ENCODE data around the gene SRGAP3.

The SRGAP3 gene

DNA sequence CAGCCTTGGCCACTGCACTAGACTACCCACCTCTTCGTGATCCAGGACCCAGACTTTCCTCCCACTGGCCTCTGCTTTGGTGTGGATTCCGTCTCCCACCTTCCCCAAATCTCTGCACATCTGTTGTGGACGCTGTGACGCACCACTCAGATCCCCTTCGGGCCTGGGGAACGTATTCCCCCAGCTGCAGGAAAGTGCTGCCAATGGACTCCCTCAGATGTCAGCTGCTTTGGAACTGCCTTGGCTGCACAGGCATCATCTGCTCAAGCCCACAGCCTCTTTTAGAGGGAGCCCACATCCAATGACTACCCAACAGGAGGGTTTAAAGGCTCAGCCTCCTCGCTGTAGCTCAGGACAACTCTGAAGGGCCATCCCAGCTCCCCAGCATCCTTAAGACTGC, 152.0 kb downstream of the SRGAP3 start:
- H3K27me3 ChIP-seq (ENCODE audit: low read depth, low read length): peaks cover 16% of the 10 kb centered on the region
- H3K4me2 ChIP-seq (ENCODE audit: low read length): no peak overlapping the region
- TF ChIP-seq EZH2phosphoT487 (IDR thresholded peaks at IDR 0.05; ENCODE audit: low read depth): no peak
- TF ChIP-seq, protein P1, sequence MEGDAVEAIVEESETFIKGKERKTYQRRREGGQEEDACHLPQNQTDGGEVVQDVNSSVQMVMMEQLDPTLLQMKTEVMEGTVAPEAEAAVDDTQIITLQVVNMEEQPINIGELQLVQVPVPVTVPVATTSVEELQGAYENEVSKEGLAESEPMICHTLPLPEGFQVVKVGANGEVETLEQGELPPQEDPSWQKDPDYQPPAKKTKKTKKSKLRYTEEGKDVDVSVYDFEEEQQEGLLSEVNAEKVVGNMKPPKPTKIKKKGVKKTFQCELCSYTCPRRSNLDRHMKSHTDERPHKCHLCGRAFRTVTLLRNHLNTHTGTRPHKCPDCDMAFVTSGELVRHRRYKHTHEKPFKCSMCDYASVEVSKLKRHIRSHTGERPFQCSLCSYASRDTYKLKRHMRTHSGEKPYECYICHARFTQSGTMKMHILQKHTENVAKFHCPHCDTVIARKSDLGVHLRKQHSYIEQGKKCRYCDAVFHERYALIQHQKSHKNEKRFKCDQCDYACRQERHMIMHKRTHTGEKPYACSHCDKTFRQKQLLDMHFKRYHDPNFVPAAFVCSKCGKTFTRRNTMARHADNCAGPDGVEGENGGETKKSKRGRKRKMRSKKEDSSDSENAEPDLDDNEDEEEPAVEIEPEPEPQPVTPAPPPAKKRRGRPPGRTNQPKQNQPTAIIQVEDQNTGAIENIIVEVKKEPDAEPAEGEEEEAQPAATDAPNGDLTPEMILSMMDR (IDR thresholded peaks at IDR 0.05; ENCODE audit: low read depth, low read length): no peak
- no peak overlapping the region for H3K9ac ChIP-seq (ENCODE audit: low read length)
- H4K20me1 ChIP-seq (ENCODE audit: insufficient read depth, low read length): no peaks in the 10 kb centered on the region
- no peak overlapping the region for H3K27ac ChIP-seq (ENCODE audit: low read length)
- no peaks in the 10 kb centered on the region for H3K79me2 ChIP-seq (ENCODE audit: low read length)
- H2AFZ ChIP-seq (ENCODE audit: low read depth, low read length): no peak overlapping the region
- H3K9me3 ChIP-seq (ENCODE audit: insufficient read depth, low read length): no peaks in the 10 kb centered on the region
- no peak overlapping the region for H3K4me3 ChIP-seq (ENCODE audit: low read length)
- no peaks in the 10 kb centered on the region for H3K36me3 ChIP-seq (replicated peaks; ENCODE audit: low read depth, low read length)
- peaks cover 16% of the 10 kb centered on the region for H3K4me1 ChIP-seq (ENCODE audit: low read length)

DNA sequence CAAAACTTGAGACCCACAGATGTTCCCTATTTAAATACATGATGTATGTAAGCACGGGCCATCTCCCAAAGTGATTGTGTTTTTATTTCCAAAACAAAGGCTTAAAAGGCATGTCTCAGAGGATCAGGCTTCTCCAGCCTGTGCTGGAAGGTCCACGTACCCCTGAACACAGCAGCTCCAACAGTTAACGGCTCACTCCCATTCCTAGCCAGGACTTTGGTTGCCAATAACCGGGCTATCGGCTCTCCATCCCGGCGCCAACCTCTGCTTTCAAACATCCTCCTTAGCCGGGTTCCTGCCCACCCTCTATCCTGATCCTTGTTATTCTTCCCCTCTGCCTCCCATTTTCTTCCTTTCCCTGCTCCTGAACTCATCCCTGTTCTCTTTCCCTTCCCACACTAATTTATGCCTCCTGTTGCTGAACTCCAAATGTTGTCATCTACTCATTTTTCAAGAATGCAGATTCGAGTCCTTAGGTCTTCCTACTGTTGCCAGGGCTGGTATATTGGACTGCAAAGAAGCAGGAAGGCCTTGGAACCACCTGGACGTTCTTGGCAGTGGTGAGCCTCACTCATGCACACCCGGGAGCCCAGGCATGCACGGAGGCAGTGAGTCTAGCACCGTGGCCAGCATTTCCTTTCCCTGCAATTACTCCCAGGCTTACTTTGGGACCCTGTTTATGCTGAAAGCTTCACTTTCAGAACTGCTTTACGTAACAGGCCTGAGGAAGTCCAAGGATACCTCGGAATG, 157.8 kb downstream of the SRGAP3 start:
- Histone ChIP-seq H3K79me2 (ENCODE audit: low read length) (no peaks in the 10 kb centered on the region), H3K4me2 (ENCODE audit: low read length) (no peak overlapping the region), H3K27ac (ENCODE audit: low read length) (no peak overlapping the region), H3K27me3 (ENCODE audit: low read depth, low read length) (no peaks in the 10 kb centered on the region; the same call in 1 of the 2 replicates), H3K9me3 (ENCODE audit: insufficient read depth, low read length) (no peaks in the 10 kb centered on the region), H2AFZ (ENCODE audit: low read depth, low read length) (no peak overlapping the region), H4K20me1 (ENCODE audit: insufficient read depth, low read length) (no peaks in the 10 kb centered on the region; the same call in 1 of the 2 replicates), H3K4me1 (ENCODE audit: low read length) (no peaks in the 10 kb centered on the region; the same call in 1 of the 2 replicates), H3K4me3 (ENCODE audit: low read length) (no peak overlapping the region), H3K9ac (ENCODE audit: low read length) (no peak overlapping the region), H3K36me3 (replicated peaks; ENCODE audit: low read depth, low read length) (no peaks in the 10 kb centered on the region)
- TF ChIP-seq, protein P1 (IDR thresholded peaks at IDR 0.05; ENCODE audit: low read depth, low read length): no peak
- TF ChIP-seq EZH2phosphoT487 (IDR thresholded peaks at IDR 0.05; ENCODE audit: low read depth): no peak

DNA sequence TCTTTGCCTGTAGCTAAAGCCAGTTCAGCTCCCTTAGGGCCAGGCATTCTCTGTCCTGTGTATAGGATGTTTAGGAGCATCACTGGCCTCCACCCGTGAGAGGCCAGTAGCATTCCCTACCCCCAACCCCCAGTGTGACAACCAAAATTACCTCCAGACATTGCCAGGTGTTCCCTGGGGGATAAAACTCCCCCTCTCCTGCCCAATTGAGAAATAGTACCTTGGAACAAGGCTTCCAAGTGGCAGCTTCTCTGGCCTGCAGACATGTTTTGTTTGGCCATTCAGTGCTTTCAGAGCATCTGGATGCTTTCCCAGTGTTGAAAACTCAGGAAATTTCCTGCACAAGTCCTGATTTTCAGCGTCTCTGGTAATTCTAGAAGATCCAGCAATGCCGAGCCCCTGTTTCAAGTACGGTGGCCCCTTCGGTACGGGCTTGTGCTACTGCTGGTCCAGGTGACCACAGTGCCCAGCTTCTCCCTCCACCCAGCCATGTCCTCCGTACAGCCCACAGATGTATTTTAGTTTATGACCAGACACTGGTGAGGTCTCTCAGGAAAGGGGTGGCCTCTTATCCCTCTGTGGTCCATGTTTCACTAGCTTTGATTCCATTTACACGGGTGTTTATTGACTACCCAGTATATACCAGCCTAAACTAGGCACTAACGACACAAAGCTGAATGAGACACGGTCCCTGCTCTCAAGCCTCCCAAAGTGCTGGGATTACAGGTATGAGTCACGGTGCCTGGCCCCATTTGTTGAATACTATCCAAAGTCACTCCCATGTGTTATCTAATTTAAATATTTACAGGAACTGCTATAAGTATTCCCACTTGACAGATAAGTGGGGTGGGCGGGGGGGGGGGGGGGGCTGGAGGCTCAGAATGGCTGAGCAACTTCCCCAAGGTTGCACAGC, 160.7 kb downstream of the SRGAP3 start:
- H3K9ac ChIP-seq (ENCODE audit: low read length): no peak overlapping the region
- H4K20me1 ChIP-seq (ENCODE audit: insufficient read depth, low read length): no peaks in the 10 kb centered on the region; the same call in 1 of the 2 replicates
- no peak overlapping the region for H3K4me2 ChIP-seq (ENCODE audit: low read length)
- TF ChIP-seq, protein P1 (IDR thresholded peaks at IDR 0.05; ENCODE audit: low read depth, low read length): no peak
- no peak for TF ChIP-seq EZH2phosphoT487 (IDR thresholded peaks at IDR 0.05; ENCODE audit: low read depth)
- H3K4me3 ChIP-seq (ENCODE audit: low read length): no peak overlapping the region
- no peaks in the 10 kb centered on the region for H3K36me3 ChIP-seq (replicated peaks; ENCODE audit: low read depth, low read length)
- no peak overlapping the region for H3K27ac ChIP-seq (ENCODE audit: low read length)
- no peaks in the 10 kb centered on the region for H3K79me2 ChIP-seq (ENCODE audit: low read length)
- no peaks in the 10 kb centered on the region; the same call in 1 of the 2 replicates for H3K27me3 ChIP-seq (ENCODE audit: low read depth, low read length)
- no peaks in the 10 kb centered on the region for H3K9me3 ChIP-seq (ENCODE audit: insufficient read depth, low read length)
- H3K4me1 ChIP-seq (ENCODE audit: low read length): no peaks in the 10 kb centered on the region; the same call in 1 of the 2 replicates
- H2AFZ ChIP-seq (ENCODE audit: low read depth, low read length): no peak overlapping the region

All from OCI-LY3 (cell line).